KMS-11 (cell line): ENCODE results near the gene DLG2.

Experiments
- H2AFZ ChIP-seq: fragments of 200-600 bp; sonication (generic); 2 replicates; pipeline ENCODE4 v1.6.1; 2016; ENCODE audit warnings: antibody characterized with exemption, mixed run types, low read depth
- H3K27ac ChIP-seq: fragments of 200-600 bp; sonication (generic); 2 replicates; pipeline ENCODE4 v1.6.1; 2016; ENCODE audit warnings: mild to moderate bottlenecking, mixed run types
- H3K27me3 ChIP-seq: fragments of 200-600 bp; sonication (generic); 2 replicates; pipeline ENCODE4 v1.6.1; 2017; ENCODE audit warnings: mild to moderate bottlenecking, low read depth, mixed run types, moderate library complexity; ENCODE audit not compliant: insufficient read depth
- H3K36me3 ChIP-seq: fragments of 200-600 bp; sonication (generic); 2 replicates; pipeline ENCODE4 v1.6.1; 2017; ENCODE audit warnings: mild to moderate bottlenecking, mixed run types; ENCODE audit not compliant: insufficient read depth
- H3K4me1 ChIP-seq: fragments of 200-600 bp; sonication (generic); 2 replicates; pipeline ENCODE4 v1.6.1; 2016; ENCODE audit warnings: mild to moderate bottlenecking, low read depth, mixed run types; ENCODE audit not compliant: poor library complexity, severe bottlenecking
- H3K4me2 ChIP-seq: fragments of 200-600 bp; sonication (generic); 2 replicates; pipeline ENCODE4 v1.7.0; 2016; ENCODE audit warnings: mild to moderate bottlenecking, mixed run types
- H3K4me3 ChIP-seq: fragments of 200-600 bp; sonication (generic); IDR thresholded peaks from 2 replicates; pipeline ENCODE4 v1.6.1; 2017; ENCODE audit warnings: low read depth, low read length, mixed read lengths; ENCODE audit not compliant: insufficient read depth
- H3K79me2 ChIP-seq: fragments of 200-600 bp; sonication (generic); 2 replicates; pipeline ENCODE4 v1.6.1; 2016; ENCODE audit warnings: low read depth, mixed run types; ENCODE audit not compliant: insufficient read depth
- H3K9ac ChIP-seq: fragments of 200-600 bp; sonication (generic); 2 replicates; pipeline ENCODE4 v1.6.1; 2016; ENCODE audit warnings: mild to moderate bottlenecking, mixed run types
- H4K20me1 ChIP-seq: fragments of 200-600 bp; sonication (generic); 2 replicates; pipeline ENCODE4 v1.6.1; 2016; ENCODE audit warnings: mild to moderate bottlenecking, mixed run types; ENCODE audit not compliant: insufficient read depth
- CTCF ChIP-seq: fragments of 200-600 bp; sonication (generic); conservative IDR thresholded peaks from 2 replicates; pipeline ENCODE4 v1.6.1; 2017; ENCODE audit warnings: low read depth, mild to moderate bottlenecking, antibody characterized with exemption, low read length, moderate library complexity, mixed read lengths

DLG2 gene

DNA sequence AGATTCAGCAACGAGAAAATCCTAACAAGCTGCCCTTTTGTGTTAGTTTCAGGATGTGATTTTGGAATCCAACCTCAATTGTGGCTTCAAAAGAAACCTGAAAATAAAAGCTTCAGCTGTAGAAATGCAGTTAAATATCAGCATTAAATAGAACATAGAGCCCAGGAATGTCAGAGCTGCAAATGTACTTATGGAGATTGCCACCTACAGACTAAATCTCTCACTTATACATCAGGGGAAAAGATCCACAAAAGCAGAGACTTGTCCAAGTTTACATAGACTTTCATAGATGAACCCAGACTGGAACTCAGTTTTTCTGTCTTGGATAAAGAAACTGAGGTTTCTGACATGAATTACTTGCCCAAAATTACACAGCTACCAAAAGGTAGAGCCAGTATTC lies 446.6 kb downstream of the DLG2 start:
- TF ChIP-seq CTCF, result no peak
- H3K4me2 ChIP-seq, result no peak overlapping the region

DNA sequence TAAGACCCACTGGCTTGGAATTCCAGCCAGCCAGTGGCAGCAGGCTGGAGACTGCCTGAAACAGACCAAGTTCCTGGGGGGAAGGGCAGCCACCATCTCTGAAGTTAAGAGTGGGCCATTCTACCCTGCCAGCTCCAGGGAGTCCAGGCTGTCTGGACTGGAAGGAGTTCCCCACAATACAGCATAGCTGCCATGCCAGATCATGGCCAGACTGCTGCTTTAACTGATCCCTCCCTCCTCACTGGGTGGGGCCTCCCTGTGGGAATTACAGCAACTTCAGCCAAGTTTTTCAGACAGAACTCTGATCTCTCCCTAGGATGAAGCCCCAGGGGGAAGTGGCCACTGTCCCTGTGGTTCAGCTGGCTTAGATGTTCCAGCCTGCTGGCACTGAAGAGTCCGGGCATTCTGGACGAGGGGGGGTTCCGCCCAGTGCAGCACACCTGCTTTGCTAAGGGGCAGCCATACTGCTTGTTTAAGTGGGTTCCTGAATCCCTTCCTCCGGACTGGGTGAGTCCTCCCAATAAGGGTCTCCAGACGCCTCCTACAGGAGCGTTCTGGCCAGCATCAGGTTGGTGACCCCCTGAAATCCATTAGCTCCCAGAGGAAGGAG lies 455.4 kb downstream of the DLG2 start:
- no peak for TF ChIP-seq CTCF
- no peaks in the 10 kb centered on the region for H4K20me1 ChIP-seq
- H3K4me3 ChIP-seq, result no peak overlapping the region
- H3K27me3 ChIP-seq, result no peaks in the 10 kb centered on the region
- H2AFZ ChIP-seq, result no peak overlapping the region
- H3K36me3 ChIP-seq, result no peaks in the 10 kb centered on the region
- peaks cover 5% of the 10 kb centered on the region for H3K4me1 ChIP-seq
- H3K9ac ChIP-seq, result no peak overlapping the region
- no peaks in the 10 kb centered on the region for H3K79me2 ChIP-seq
- H3K27ac ChIP-seq, result no peak overlapping the region
- H3K4me2 ChIP-seq, result no peak overlapping the region

More for the DNA sequence above, 446.6 kb downstream of the DLG2 start:
- no peaks in the 10 kb centered on the region for H3K79me2 ChIP-seq
- H4K20me1 ChIP-seq, result no peaks in the 10 kb centered on the region
- no peak overlapping the region for H2AFZ ChIP-seq
- H3K27me3 ChIP-seq, result no peaks in the 10 kb centered on the region
- no peak overlapping the region for H3K9ac ChIP-seq
- H3K4me1 ChIP-seq, result peaks cover 12% of the 10 kb centered on the region
- no peaks in the 10 kb centered on the region for H3K36me3 ChIP-seq
- no peak overlapping the region for H3K27ac ChIP-seq
- no peak overlapping the region for H3K4me3 ChIP-seq

DNA sequence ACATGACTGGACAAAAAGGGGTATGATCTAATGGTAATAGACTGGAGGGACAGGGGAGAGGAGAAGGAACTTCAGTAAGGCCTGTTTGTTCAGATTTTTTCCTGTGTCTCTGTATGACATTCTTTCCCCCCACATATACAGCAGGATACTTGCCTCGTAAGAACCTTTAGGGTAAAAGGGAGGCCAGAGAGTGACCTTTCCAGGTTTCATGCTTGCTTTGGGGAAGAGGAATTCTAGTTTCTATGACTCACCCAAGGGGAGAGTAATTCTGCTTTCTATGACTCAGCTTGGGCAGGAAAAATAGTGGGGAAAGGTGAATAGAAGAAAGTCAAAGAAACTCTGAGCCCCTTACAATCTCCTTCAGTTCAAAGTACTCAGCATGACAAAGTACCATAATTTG lies 457.0 kb downstream of the DLG2 start:
- H3K27ac ChIP-seq, result no peak overlapping the region
- no peak overlapping the region for H3K4me2 ChIP-seq
- no peak overlapping the region for H2AFZ ChIP-seq
- no peaks in the 10 kb centered on the region for H4K20me1 ChIP-seq
- H3K9ac ChIP-seq, result no peak overlapping the region
- H3K4me1 ChIP-seq, result peaks cover 5% of the 10 kb centered on the region
- TF ChIP-seq CTCF, result no peak
- no peak overlapping the region for H3K4me3 ChIP-seq
- no peaks in the 10 kb centered on the region for H3K79me2 ChIP-seq
- H3K36me3 ChIP-seq, result no peaks in the 10 kb centered on the region
- no peaks in the 10 kb centered on the region for H3K27me3 ChIP-seq

DNA sequence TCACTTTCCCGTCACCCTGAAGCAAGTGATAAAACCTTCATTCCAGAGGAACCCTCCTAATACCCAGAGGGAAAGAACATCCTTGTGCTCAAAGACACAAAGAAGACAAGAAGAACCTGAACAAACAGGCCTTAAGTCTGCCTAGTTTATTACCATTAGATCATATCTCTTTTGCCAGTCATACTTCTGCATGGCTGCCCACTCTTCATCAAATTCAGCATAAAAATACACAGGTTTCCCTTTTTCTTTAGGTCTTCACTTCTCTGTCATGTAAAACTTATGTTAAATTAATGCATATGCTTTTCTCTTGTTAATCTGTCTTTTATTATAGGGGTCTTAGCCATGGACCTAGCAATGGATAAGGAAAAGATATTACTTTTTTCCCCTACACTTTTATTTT lies 459.7 kb downstream of the DLG2 start:
- Histone ChIP-seq H3K79me2 (no peaks in the 10 kb centered on the region), H3K4me2 (no peak overlapping the region), H4K20me1 (no peaks in the 10 kb centered on the region), H3K27me3 (no peaks in the 10 kb centered on the region), H3K4me1 (peaks cover 5% of the 10 kb centered on the region), H3K27ac (no peak overlapping the region), H2AFZ (no peak overlapping the region), H3K9ac (no peak overlapping the region), H3K36me3 (no peaks in the 10 kb centered on the region), H3K4me3 (no peak overlapping the region)
- TF ChIP-seq CTCF, result no peak
